ENCODE results near the gene HMCES.
"Not testable (repeated sequence)": the region's sequence is repeated elsewhere in the genome, so short reads cannot be mapped to it uniquely, and the experiment has no call there.

HMCES gene

DNA sequence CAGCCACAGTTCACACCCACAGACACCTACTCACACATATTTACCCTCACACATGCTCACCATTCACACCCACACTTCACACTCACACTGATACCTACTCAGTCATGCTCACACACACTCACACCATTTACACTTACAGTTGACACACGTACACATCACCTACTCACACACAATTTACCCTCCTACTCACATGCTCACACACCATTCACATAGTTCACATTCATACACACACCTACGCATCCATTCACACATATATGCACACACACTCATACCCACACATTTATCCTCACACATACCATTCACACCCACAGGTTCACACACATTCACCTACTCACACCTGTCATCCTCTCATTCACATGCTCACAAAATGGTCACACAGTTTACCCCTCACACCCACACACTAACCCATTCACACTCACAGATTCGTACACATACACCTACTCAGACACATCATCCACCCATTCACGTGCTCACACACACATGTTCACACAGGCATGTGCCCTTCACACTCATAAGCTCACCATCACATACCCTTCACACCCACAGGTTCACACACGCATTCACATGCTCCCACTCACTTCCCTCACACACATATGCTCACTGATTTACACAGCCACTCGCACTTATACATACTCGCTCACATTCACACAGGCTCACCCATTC, 42.3 kb downstream of the HMCES start:
- no peak for DNase-seq (ENCODE audit: low read depth in 2 of 2)

DNA sequence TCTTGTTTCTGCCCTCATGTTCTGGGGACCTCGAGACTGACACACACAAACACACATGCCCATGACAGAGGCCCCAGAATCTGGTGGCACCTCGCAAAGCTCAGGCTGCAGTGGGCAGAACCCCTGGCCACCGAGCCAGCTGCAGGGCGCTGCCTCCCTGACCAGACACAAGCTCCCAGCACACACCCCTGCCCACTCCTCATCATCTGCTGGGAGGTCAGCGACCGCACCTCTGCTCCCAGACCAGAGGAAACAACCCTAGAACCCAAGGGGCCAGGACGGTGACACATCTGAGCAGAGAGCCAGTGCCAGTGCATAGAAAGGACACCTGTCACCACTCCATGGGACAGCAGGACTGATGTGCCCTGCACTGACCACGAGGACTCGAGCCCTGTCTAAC, 43.2 kb downstream of the HMCES start:
- DNase-seq (ENCODE audit: low read depth in 2 of 2), result no peak

DNA sequence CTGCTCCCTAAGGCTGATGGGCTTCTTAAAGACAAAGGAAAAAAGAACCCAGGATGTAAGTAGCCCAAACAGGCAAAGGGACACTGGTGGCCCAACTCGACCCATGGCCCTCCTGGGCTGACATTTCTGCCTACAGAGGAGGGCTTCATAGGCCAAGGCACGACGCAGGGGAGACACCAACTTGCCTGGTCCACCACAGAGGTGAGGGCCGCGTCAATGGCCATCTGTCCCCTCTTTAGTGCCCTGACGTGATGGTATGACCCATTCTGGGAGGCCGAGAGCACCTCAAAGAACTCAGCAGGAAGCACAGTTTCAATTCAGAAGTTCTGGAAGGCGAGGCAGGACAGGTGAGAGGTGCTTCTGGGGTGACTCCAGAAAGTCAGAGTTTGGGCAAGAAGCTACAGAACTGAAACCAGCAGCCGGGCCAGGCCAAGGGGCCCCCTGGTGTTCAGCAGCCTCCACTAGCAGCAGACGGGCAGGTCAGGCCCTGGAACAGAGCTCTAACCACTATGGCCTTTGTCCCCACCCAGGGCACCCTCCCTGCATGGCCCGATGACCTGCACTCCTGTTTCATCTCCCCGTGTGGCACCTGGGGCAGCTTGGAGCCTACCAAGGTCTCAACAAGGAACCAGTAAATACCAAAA, 45.1 kb downstream of the HMCES start:
- no peak for DNase-seq (ENCODE audit: low read depth in 2 of 2)

DNA sequence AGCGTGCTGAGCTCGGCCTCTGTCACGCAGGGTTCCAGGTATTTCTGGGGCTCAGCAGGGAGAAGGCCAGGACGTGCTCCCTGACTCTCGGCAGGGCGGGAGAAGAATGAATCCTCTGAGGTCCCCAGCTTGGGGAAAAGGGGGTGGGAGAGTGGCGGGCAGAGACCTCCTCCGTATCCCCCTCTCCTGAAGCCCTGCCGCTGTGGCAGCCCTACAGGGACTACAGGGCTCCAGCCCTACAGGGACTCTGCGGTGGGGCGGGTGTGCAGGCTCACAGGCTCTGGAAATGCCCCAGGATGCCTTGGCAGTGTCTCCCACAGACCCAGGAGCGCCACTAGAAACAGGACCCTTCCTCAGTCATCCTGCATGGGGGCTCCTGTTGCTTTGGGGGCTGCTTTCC, 46.2 kb downstream of the HMCES start:
- no peak for DNase-seq (ENCODE audit: low read depth in 2 of 2)

DNA sequence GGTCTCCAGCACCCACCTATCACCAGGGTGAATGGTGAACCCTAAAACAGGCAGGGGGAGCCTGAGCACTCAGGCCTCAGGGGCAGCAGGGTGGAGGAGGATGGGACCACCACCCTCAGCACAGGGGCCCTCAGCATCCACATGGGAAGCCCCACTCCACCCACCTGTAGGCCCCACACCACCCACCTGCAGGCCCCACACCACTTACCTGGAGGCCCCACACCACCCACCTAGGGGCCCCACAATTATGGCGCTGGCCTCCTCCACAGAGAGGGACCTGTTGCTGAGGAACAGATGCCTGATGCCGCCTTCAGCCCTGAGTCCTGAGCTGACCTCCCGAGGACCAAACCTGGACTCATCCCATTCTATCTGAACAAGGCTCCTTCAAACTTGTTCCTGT, 46.7 kb downstream of the HMCES start:
- DNase-seq (ENCODE audit: low read depth in 2 of 2), result no peak

DNA sequence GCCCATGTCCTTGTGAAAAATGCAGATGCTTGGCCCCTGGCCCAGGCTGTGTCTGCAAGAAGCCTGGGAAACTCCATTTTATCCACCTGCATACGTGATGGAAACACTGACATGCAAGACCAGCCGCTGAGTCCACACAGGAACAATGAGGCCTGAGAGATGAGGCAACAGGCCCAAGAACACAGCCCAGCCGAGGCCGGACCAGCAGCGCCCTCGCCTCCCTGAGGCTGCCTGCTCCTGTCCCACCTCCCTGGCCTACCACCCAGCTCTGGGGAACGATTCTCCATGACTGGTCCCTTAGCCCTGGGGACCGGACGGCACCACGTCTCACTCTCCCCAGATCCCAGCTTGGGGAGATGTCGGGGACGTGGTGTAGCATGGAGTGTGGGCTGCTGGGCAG, 47.5 kb downstream of the HMCES start:
- DNase-seq (ENCODE audit: low read depth in 2 of 2), result no peak

DNA sequence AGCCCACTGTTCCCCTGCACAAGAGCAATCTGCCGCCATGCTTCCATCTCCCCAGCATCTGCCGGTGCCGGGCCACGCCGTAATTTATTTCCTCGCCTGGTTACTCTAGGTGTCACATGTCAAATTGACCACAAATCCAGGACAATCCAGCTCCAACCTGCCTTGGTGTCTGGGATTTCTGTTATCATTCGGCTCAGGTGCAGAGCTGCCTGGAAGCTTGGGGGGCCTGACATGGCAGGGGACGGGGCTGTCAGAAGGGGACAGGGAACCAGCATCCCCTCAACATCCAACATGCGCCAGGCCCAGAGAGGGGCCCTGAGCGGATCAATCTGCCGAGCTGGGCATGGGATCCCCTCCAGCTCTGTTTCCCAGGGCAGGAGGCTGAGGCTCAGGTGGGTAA, 47.9 kb downstream of the HMCES start:
- no peak for DNase-seq (ENCODE audit: low read depth in 2 of 2)

DNA sequence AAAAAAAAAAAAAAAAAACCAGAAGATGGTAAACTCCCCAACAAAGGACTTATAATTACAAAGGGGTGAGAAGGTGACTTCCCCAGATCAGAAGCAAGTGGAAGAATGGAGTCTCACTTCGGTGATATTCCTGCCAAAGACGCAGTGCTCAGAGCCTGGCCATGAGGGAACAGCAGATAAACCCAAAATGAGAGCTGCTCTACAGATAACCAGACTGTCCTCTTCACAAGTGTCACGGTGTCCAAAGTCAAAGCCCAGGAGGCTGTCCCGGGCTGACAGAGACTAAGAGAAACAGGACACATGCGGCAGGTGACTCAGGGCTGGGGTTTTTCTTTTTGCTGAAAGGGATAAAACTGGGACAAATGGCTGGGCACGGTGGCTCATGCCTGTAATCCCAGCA, 48.8 kb downstream of the HMCES start:
- DNase-seq (ENCODE audit: low read depth in 2 of 2), result no peak

DNA sequence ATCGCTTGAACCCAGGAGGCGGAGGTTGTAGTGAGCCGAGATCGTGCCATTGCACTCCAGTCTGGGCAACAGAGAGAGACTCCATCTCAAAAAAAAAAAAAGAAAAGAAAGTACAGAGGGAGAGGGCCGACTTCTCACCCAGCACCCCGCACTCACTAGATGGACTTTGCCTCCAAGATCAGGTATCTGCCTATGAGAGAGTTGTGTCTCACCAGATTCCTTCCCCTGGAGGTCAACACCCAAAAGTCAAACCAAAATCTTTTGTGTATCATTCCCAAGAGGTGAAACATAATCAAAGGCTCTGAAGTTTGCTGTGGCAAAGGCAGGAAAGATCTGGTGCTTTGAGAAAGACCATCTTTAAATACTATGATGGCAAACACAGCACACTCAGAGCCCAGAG, 51.2 kb downstream of the HMCES start:
- DNase-seq (ENCODE audit: low read depth in 2 of 2), result no peak

DNA sequence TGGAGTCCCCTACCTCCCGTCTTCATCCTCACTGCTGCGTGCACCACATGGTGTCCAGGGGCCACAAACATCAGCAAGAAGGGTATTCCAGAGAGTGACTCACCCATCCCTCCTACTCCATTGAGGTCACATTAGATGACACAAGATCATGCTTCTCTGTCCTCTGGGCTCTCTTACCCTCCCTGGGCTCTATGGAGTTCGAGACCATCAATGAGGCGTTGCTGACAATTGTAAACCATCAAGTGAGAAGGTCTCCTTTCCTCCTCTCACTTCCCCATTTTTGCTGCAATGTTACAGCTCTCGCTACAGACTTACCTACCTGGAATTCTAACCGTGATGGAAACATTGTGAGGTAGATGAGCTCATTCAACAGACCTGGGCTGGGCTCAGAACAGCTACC, 51.7 kb downstream of the HMCES start:
- no peak for DNase-seq (ENCODE audit: low read depth in 2 of 2)

DNA sequence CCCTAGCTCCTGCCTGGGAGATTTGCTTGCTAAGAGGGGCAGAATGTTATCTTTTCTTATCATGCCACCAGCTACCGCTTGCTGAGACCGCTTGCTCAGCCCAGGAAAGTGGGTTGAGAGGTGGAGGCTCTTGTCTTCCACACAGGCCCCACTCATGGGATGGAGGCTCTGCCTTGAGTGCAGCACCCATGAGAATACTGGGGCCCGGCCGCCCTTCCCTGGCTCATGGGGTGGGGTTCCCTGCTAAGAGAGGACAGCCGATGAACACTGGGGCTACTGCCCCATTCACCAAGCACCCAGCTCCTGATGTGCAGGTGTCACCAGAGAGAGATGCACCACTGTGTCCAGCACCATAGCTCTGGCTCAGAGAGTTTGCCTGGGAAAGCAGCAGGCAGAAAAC, 55.2 kb downstream of the HMCES start:
- DNase-seq (ENCODE audit: low read depth in 2 of 2), result no peak

DNA sequence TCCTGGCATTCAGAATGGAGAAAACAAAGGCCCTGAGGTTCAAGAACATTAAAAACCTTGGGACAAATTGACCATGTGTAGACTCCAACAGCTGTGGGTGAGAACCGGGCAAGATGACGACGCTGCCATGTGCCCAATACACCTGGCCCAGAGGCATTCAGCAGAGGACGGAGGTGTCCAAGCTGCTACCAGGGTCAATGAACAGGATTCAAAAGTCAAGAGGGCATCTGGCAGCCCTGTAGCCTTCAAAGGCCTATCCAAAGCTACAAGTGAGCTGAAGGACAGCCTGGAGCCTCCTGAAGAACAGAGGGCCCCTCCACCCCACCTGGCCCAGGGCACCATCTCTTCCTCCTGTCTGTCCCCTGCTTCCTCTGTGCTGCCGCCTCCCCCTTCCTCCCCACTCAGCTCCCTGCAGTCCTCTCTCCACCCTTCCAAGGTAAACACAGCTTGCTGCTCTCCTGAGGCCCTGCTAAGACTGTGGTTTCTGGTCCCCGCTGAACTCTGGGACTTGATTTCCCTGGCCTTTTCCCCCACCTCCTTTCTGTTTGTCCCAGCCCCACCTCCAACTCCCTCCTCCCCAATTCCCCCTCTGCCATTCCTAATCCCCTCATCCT, 57.5 kb downstream of the HMCES start:
- no peak for DNase-seq (ENCODE audit: low read depth in 2 of 2)

DNA sequence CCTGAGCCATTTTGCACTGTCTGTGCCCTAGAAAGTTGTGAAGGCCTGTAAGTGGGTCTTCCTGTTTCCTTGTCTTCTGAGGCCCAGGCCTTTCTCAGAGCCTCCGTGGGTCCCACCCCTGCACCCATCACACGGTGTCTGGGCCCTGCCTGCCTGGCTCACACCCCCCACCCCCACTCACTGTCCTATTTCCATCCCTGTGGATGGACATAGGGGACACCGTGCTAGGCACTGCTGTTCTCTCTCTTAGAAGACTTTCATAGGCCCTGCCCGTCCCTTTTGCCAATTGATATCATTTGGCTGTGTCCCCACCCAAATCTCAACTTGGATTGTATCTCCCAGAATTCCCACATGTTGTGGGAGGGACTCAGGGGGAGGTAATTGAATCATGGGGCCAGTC, 59.0 kb downstream of the HMCES start:
- not testable (repeated sequence) for DNase-seq (ENCODE audit: low read depth in 2 of 2)

DNA sequence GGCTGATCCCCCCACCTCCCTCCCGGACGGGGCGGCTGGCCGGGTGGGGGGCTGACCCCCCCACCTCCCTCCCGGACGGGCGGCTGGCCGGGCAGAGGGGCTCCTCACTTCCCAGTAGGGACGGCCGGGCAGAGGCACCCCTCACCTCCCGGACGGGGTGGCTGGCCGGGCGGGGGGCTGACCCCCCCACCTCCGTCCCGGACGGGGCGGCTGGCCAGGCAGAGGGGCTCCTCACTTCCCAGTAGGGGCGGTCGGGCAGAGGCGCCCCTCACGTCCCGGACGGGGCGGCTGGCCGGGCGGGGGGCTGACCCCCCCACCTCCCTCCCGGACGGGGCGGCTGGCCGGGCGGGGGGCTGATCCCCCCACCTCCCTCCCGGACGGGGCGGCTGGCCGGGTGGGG, 60.5 kb downstream of the HMCES start:
- DNase-seq (ENCODE audit: low read depth in 2 of 2), result not testable (repeated sequence)

DNA sequence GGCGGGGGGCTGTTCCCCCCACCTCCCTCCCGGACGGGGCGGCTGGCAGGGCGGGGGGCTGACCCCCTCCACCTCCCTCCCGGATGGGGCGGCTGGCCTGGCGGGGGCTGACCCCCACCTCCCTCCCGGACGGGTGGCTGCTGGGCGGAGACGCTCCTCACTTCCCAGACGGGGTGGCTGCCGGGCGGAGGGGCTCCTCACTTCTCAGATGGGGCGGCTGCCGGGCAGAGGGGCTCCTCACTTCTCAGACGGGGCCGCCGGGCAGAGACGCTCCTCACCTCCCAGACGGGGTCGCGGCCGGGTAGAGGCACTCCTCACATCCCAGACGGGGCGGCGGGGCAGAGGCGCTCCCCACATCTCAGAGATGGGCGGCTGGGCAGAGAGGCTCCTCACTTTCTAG, 61.2 kb downstream of the HMCES start:
- not testable (repeated sequence) for DNase-seq (ENCODE audit: low read depth in 2 of 2)

DNA sequence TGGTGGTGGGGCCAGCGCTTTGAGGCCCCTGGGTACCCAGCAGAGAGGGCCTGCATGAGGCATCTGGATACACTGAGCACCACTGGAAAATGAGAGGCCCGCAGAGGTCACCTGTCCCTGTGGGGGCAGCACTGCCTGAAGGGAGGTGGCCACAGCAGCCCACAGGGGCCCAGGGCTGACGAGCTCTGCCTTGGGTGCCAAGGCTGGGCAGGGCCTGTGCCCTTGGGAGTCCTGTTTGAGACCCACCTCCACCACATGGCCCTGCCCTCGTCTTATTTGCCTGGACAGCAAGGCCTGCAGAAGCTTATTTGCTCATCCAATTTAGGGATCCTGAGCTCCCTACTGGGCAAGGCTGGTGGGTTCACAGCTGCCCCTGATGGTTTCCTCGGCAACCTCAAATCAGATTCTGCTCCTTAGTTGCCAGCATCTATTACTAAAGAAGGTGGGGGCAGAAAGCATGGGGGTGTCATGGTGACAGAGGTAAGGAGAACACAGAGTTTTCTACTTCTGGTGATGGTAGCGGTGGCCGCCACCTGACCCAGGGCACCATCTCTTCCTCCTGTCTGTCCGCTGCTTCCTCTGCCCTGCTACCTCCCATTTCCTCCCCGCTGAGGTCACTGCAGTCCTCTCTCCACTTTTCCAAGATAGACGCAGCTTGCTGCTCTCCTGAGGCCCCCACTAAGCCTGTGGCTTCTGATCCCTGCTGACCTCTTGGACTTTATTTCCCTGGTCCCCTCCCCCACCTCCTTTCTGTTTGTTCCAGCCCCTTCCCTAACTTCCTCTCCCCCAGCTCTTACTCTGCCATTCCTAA, 62.9 kb downstream of the HMCES start:
- DNase-seq (ENCODE audit: low read depth in 2 of 2), result no peak

DNA sequence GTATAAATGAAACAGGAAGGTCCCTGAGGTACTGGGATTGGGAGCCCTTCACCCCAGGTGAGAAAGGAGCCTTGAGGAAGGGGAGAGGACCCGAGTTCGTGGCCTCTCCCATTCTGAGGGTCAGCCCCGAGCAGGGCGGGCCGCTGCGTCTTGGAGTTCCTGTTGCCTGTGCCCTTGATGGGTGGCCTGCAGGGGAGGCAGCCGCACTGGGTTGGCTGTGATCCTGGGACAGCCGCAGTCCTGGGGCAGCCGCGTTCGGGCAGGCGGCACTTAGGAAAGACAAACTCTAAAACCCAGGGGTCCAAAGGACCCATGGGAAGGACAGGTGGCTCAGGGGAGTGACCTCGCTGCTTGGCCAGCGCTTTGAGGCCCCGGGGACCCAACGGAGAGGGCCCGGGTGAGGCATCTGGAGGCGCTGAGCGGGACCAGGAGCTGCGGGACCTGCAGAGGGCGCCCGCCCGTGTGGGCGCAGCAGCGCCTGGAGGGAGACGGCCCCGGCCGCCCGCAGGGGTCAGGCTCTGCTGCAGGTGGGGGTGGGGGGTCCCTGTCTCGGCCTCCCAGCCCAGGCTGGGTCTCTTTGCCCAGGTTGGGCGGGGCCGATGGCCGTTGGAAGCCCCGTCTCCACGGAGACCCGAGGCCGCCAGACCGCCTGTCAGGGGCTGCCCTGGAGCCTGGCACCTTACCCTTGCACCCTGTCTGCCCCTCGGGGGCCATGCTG, 65.1 kb downstream of the HMCES start:
- DNase-seq (ENCODE audit: low read depth in 2 of 2), result no peak

DNA sequence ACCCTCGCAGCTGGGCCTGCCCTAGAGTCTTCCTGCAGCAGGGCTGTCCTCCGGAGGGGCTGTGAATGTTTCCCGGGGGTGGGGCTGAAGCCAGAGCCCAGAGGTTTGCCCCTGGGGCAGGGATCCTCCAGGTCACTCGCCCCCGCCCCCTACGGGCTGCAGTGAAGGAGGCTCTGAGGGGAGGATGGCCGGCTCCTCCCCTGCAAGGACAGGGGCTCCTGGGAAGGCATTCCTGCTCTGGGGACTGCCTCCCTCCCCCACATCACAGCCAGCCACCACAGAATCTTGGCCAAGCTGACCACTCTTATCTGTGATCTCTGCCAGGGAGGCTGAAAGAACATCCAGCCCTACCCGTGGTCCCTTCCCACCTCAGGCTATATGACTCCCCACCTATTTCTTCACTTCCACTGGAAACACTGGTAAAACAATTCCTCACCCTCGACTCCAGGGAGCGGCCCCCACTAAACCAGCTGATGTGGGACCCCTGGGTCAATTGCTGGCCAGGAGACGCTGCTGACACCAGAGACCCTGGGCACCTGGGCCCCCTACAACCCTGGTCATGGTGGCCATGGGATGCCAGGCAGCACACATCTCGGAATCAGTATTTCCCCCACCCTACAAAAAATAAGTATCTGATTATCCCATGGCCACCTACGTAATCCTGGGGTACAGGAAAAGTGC, 66.0 kb downstream of the HMCES start:
- DNase-seq (ENCODE audit: low read depth in 2 of 2), result no peak

DNA sequence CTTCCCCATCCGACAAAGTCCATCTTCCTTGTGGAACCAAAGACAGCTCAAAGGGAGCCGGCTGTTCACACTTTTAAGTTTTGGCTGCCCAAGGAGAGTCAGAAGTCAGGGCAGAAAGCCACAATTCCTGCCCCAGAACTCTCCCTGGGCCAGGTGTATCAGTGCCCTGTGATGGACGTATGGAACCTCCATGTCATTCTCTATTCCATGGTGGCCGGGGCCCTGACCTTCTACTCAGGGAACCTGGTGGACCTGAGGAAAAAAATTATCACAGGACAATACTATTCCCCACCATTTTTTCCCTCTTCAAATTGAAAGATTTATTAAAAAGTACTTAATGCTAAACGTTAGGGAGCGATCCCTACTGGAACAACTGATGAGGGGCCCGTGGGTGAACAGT, 66.6 kb downstream of the HMCES start:
- DNase-seq (ENCODE audit: low read depth in 2 of 2), result no peak

DNA sequence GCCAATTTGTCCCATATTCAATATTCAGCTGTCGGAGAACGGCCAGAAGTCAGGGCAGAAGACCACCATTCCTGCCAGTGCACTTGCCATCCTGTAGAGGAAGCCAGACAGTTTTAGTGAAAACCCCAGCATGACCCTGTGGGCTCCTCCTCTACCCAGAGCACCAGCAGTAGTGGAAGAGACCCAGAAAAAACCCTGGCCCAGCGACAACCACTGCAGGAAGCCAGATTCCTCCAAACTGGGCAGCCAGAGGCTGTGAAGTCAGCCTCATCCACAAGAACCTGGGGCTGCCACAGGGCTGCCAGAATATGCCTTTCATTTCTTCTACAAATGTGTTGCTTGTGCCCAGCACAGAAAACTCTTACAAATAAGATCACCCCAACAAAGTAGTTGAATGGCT, 67.3 kb downstream of the HMCES start:
- DNase-seq (ENCODE audit: low read depth in 2 of 2), result no peak

DNA sequence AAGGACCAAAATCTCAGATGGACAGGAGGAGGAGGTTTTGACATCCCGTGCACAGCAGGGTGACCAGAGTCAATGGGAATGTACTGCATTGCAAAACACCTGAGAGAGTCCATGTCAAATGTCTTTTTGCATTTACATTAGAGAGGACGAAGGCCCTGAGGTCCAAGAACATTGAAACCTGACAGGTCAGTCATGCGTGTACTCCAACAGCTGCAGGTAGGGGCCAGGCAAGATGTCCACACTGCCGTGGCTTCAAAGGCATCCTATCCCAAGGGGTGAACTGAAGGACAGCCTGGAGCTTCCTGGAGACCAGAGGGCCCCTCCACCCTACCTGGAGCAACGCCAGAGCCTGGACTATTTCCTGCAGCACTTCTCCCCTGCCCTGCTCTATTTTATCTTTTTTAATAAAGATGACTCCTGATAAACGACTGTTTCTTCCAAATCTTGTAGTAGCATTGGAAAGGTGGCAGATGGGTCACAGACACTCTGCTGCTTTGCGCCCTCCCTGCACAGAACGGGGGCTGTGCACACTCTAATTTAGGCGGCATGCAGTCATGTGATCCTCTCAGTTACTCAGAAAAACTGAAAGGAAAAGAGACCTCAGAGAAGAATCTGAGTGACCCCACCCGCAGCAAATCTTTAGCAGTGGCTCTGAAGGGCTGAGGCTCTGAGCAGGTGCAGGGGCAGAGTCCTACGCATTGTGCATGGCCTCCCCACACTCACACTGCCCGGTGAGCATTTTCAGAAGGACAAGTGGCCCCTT, 68.2 kb downstream of the HMCES start:
- no peak for DNase-seq (ENCODE audit: low read depth in 2 of 2)
